ENCODE measurements around the gene C3orf80. TPM values are rescaled to one million over a fixed set of nuclear protein-coding genes. Genes with fewer than 3 reads are reported as not detected.
A peak's percentile ranks its signal among the peaks of the same experiment; 100 is the strongest.
"Not testable (repeated sequence)": the region's sequence is repeated elsewhere in the genome, so short reads cannot be mapped to it uniquely, and the experiment has no call there.

C3orf80 gene
- total RNA-seq (under 1 TPM in 3 of 5 donors, not detected in 2; 0.13 to 0.35 (median 0.33) TPM), total RNA-seq (0 to 1.4 (median 0.14) reads per million in 29 experiments)
- total RNA-seq (2013), result not detected

DNA sequence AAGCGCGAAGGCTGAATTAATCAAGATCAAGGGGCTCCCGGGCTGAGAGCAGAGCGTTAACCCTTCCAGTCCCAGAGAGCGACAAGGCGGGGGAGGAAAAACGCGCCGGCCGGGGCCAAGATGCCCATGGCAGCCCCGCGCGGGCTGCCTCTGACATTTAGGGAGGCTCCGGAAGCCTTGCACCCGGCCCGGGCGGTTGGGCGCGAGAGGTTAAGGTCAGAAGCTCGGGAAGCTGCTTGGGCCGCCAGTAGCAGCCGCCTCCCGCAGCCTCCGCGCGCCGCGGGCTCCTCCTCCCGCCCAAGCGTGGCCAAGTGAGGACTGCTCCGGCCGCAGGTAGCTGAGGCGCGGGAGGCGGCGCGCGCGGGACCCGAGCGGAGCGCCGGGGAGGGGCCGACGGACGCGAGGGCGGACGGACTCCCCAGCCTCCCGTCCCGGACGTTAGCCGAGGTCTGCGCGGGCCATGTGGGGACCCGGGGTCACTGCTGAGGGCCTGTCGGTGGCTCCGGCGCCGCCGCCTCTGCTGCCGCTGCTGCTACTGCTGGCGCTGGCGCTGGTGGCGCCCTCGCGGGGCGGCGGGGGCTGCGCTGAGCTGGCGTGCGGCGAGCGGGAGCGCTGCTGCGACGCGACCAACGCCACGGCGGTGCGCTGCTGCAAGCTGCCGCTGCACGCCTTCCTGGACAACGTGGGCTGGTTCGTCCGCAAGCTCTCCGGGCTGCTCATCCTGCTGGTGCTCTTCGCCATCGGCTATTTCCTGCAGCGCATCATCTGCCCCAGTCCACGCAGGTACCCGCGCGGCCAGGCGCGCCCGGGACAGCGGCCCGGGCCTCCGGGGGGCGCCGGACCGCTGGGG is at the start of gene C3orf80:
Gene C3orf80 (plus strand): TSS at position 247 of the 850 bp plus-strand sequence. CDS start 214 bp downstream, at position 461.
- ChIA-PET CTCF (interaction anchor here in 1 of 2 donors (0.6 kb wide), 1 partner anchor 1138 kb away, joined by 3 read pairs; no protein-coding TSS in a partner anchor), POLR2A (no interaction called here)
- H3K36me3 ChIP-seq (ENCODE audit: control insufficient read depth in 2 of 2, extremely low read depth in 1 of 2, insufficient read depth in 1 of 2, low read length in 1 of 2), result no peaks in the 10 kb centered on the region
- no peak within 1 kb of the TSS for H3K27ac ChIP-seq (ENCODE audit: low read length)
- WGBS (ENCODE audit: insufficient coverage), result under 1% methylated on average over 104 of the region's 104 CpGs
- Mint-ChIP-seq H3K4me3 (peak within 1 kb of the TSS; percentile 69 to 86 (median 77)), H3K27me3 (peaks cover 44 to 45% of the 10 kb centered on the region in 2 donors), H3K4me1 (peaks cover 14 to 21% (median 21%) of the 10 kb centered on the region in 3 donors), H3K36me3 (no peaks in the 10 kb centered on the region), H3K27ac (peak within 1 kb of the TSS in 1 of 2 donors; percentile 57), H3K9me3 (no peaks in the 10 kb centered on the region)
- H3K27me3 ChIP-seq (replicated peaks in 1 of 2; ENCODE audit: control insufficient read depth in 2 of 2, extremely low read depth in 1 of 2, insufficient read depth in 2 of 2, low read length in 1 of 2), result peaks cover 5 to 34% of the 10 kb centered on the region in 2 experiments
- ATAC-seq (replicated peaks in 1 of 4) (peak; percentile 82 to 89 (median 84)), DNase-seq (peak in 29 of 35 experiments; percentile 6 to 58 (median 22))
- peaks cover 4 to 21% of the 10 kb centered on the region in 2 experiments for H3K4me1 ChIP-seq (ENCODE audit: control insufficient read depth in 1 of 2, extremely low read depth in 1 of 2, insufficient read depth in 2 of 2, low read length in 2 of 2)
- peak within 1 kb of the TSS; percentile 34 to 83 for H3K4me3 ChIP-seq (ENCODE audit: control insufficient read depth in 1 of 2, extremely low read depth in 1 of 2, low read length in 1 of 2)
- H3K9me3 ChIP-seq, result no peaks in the 10 kb centered on the region

DNA sequence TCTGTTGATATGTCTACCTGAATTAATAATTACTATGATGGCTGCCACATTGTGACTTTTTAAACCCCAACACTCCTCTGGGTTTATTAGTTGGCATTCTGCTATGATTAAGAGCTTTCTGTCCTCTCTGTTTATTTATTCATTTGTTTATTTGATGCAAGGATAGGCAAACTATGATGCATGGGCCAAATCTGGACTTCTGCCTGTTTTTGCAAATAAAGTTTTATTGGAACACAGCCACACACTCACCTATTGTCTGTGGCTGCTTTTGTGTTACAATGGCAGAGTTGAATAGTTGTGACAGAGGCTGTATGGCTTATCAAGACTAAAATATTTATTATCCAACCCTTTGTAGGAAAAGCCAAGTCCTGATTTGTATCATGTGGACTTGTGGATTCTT is 48.3 kb upstream of the C3orf80 start:
- H3K27me3 Mint-ChIP-seq, result peaks cover 9 to 11% of the 10 kb centered on the region in 2 donors
- H3K27ac ChIP-seq (ENCODE audit: low read length), result no peak overlapping the region
- H3K4me1 ChIP-seq (ENCODE audit: control insufficient read depth in 1 of 2, extremely low read depth in 1 of 2, insufficient read depth in 2 of 2, low read length in 2 of 2), result no peaks in the 10 kb centered on the region
- no peaks in the 10 kb centered on the region for H3K36me3 Mint-ChIP-seq
- no peak overlapping the region for H3K4me3 ChIP-seq (ENCODE audit: control insufficient read depth in 1 of 2, extremely low read depth in 1 of 2, low read length in 1 of 2)
- ATAC-seq (replicated peaks in 1 of 4) (no peak), DNase-seq (no peak)
- H3K9me3 Mint-ChIP-seq, result no peaks in the 10 kb centered on the region
- peaks cover 0 to 2% of the 10 kb centered on the region in 2 experiments for H3K27me3 ChIP-seq (replicated peaks in 1 of 2; ENCODE audit: control insufficient read depth in 2 of 2, extremely low read depth in 1 of 2, insufficient read depth in 2 of 2, low read length in 1 of 2)
- no peak overlapping the region for H3K4me3 Mint-ChIP-seq
- CTCF ChIA-PET, result no interaction called here
- H3K36me3 ChIP-seq (ENCODE audit: control insufficient read depth in 2 of 2, extremely low read depth in 1 of 2, insufficient read depth in 1 of 2, low read length in 1 of 2), result no peaks in the 10 kb centered on the region
- no peaks in the 10 kb centered on the region for H3K9me3 ChIP-seq
- POLR2A ChIA-PET, result no interaction called here
- H3K4me1 Mint-ChIP-seq, result peaks cover 2 to 4% (median 4%) of the 10 kb centered on the region in 3 donors
- no peak overlapping the region for H3K27ac Mint-ChIP-seq

DNA sequence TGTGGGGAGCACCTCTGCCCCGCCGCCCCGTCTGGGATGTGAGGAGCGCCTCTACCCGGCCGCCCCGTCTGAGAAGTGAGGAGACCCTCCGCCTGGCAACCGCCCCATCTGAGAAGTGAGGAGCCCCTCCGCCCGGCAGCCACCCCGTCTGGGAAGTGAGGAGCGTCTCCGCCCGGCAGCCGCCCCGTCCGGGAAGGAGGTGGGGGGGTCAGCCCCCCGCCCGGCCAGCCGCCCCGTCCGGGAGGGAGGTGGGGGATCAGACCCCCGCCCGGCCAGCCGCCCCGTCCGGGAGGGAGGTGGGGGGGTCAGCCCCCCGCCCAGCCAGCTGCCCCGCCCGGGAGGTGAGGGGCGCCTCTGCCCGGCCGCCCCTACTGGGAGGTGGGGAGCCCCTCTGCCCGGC is 46.6 kb upstream of the C3orf80 start:
- H3K9me3 ChIP-seq; H3K36me3 ChIP-seq (ENCODE audit: control insufficient read depth in 2 of 2, extremely low read depth in 1 of 2, insufficient read depth in 1 of 2, low read length in 1 of 2); CTCF ChIA-PET; H3K4me3 ChIP-seq (ENCODE audit: control insufficient read depth in 1 of 2, extremely low read depth in 1 of 2, low read length in 1 of 2); POLR2A ChIA-PET; ATAC-seq (replicated peaks in 1 of 4); H3K4me3 Mint-ChIP-seq; H3K36me3 Mint-ChIP-seq; DNase-seq; H3K9me3 Mint-ChIP-seq; H3K4me1 Mint-ChIP-seq; H3K27ac Mint-ChIP-seq; H3K4me1 ChIP-seq (ENCODE audit: control insufficient read depth in 1 of 2, extremely low read depth in 1 of 2, insufficient read depth in 2 of 2, low read length in 2 of 2); H3K27me3 ChIP-seq (replicated peaks in 1 of 2; ENCODE audit: control insufficient read depth in 2 of 2, extremely low read depth in 1 of 2, insufficient read depth in 2 of 2, low read length in 1 of 2); H3K27ac ChIP-seq (ENCODE audit: low read length): not testable (repeated sequence)
- no CpG with 5 or more reads among the region's 35 CpGs for WGBS (ENCODE audit: insufficient coverage)
- peaks cover 9 to 11% of the 10 kb centered on the region in 2 donors for H3K27me3 Mint-ChIP-seq

DNA sequence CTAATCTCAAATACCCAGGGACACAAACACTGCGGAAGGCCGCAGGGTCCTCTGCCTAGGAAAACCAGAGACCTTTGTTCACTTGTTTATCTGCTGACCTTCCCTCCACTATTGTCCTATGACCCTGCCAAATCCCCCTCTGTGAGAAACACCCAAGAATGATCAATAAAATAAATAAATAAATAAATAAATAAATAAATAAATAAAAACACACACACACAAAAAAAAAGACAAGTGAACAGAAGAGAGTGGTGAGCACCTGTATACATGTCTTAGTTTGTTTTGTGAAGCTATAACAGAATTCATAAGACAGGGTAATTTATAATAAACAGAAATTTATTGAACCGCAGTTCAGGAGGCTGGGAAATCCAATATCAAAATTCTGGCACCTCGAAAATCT is 45.8 kb upstream of the C3orf80 start:
- DNase-seq; H3K27ac Mint-ChIP-seq; H3K27me3 ChIP-seq (replicated peaks in 1 of 2; ENCODE audit: control insufficient read depth in 2 of 2, extremely low read depth in 1 of 2, insufficient read depth in 2 of 2, low read length in 1 of 2); H3K9me3 Mint-ChIP-seq; CTCF ChIA-PET; H3K4me1 ChIP-seq (ENCODE audit: control insufficient read depth in 1 of 2, extremely low read depth in 1 of 2, insufficient read depth in 2 of 2, low read length in 2 of 2); H3K36me3 Mint-ChIP-seq; H3K4me3 Mint-ChIP-seq; H3K4me3 ChIP-seq (ENCODE audit: control insufficient read depth in 1 of 2, extremely low read depth in 1 of 2, low read length in 1 of 2); POLR2A ChIA-PET; H3K36me3 ChIP-seq (ENCODE audit: control insufficient read depth in 2 of 2, extremely low read depth in 1 of 2, insufficient read depth in 1 of 2, low read length in 1 of 2); H3K27ac ChIP-seq (ENCODE audit: low read length); ATAC-seq (replicated peaks in 1 of 4); H3K9me3 ChIP-seq; H3K4me1 Mint-ChIP-seq: not testable (repeated sequence)
- peaks cover 9 to 11% of the 10 kb centered on the region in 2 donors for H3K27me3 Mint-ChIP-seq
- WGBS (ENCODE audit: insufficient coverage), result no CpG with 5 or more reads among the region's 4 CpGs

DNA sequence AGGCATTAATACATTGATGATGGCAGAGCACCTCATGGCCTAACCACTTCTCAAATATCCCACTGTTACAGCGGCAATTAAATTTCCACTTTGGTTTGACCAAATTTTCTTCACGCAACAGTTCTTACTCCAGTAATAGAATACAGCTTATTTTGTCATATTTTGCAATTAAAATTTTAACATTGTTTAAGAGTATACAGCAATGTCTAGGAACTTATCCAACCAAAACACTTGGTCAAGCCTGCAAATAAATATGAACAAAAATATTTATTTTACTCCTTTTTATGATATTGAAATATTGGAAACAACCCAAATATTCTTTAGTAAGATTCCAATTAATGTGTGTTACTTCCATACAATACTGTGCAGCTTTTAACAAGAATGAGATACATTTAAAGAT is 45.3 kb upstream of the C3orf80 start:
- no CpG with 5 or more reads among the region's 2 CpGs for WGBS (ENCODE audit: insufficient coverage)
- no peaks in the 10 kb centered on the region for H3K36me3 Mint-ChIP-seq
- no peaks in the 10 kb centered on the region for H3K9me3 Mint-ChIP-seq
- no peaks in the 10 kb centered on the region for H3K36me3 ChIP-seq (ENCODE audit: control insufficient read depth in 2 of 2, extremely low read depth in 1 of 2, insufficient read depth in 1 of 2, low read length in 1 of 2)
- no peak overlapping the region for H3K27ac Mint-ChIP-seq
- no peaks in the 10 kb centered on the region for H3K4me1 ChIP-seq (ENCODE audit: control insufficient read depth in 1 of 2, extremely low read depth in 1 of 2, insufficient read depth in 2 of 2, low read length in 2 of 2)
- no peak overlapping the region for H3K27ac ChIP-seq (ENCODE audit: low read length)
- no peak overlapping the region for H3K4me3 ChIP-seq (ENCODE audit: control insufficient read depth in 1 of 2, extremely low read depth in 1 of 2, low read length in 1 of 2)
- H3K27me3 Mint-ChIP-seq, result peaks cover 13% of the 10 kb centered on the region in 2 donors
- ChIA-PET CTCF (no interaction called here), POLR2A (no interaction called here)
- no peaks in the 10 kb centered on the region for H3K9me3 ChIP-seq
- peaks cover 0 to 2% of the 10 kb centered on the region in 2 experiments for H3K27me3 ChIP-seq (replicated peaks in 1 of 2; ENCODE audit: control insufficient read depth in 2 of 2, extremely low read depth in 1 of 2, insufficient read depth in 2 of 2, low read length in 1 of 2)
- no peak for ATAC-seq (replicated peaks in 1 of 4)
- DNase-seq, result no peak
- H3K4me1 Mint-ChIP-seq, result no peaks in the 10 kb centered on the region
- H3K4me3 Mint-ChIP-seq, result no peak overlapping the region

DNA sequence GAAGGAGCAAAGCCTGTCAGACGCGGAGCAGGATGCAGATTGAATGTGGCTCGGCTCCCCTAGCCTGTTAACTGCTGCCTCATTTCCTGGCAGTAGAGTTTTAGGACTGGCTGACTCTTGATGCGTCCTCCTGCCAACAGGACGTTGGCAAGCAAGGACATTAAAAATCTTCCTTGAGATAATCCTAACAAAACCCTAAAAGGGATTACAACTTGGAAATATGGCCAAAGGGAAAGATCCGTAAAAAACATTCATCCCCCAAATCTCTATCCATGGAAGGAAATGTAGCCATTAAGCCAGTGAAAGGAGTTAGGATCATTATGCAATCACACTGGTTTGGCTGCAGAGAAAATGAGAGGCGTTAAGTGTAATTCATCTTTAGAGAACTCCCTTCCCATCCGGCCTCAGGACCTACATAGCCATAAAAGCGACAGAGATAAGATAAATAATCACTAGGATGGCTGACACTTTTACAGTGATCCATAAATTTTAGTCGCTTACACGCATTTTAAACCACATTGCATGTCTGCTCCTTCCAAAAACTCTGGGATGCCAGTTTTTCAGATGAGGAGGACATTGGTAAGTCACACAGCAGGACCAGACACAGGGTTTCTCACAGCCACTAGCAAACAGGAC is 44.5 kb upstream of the C3orf80 start:
- H3K4me1 Mint-ChIP-seq, result no peaks in the 10 kb centered on the region
- no peak for ATAC-seq (replicated peaks in 1 of 4)

More for the DNA sequence above, 44.5 kb upstream of the C3orf80 start:
- Mint-ChIP-seq H3K27ac (no peak overlapping the region), H3K4me3 (no peak overlapping the region), H3K27me3 (peaks cover 13 to 14% of the 10 kb centered on the region in 2 donors), H3K9me3 (no peaks in the 10 kb centered on the region), H3K36me3 (no peaks in the 10 kb centered on the region)
- Histone ChIP-seq H3K36me3 (ENCODE audit: control insufficient read depth in 2 of 2, extremely low read depth in 1 of 2, insufficient read depth in 1 of 2, low read length in 1 of 2) (no peaks in the 10 kb centered on the region), H3K9me3 (no peaks in the 10 kb centered on the region), H3K4me3 (ENCODE audit: control insufficient read depth in 1 of 2, extremely low read depth in 1 of 2, low read length in 1 of 2) (no peak overlapping the region), H3K27me3 (replicated peaks in 1 of 2; ENCODE audit: control insufficient read depth in 2 of 2, extremely low read depth in 1 of 2, insufficient read depth in 2 of 2, low read length in 1 of 2) (peaks cover 0 to 2% of the 10 kb centered on the region in 2 experiments), H3K4me1 (ENCODE audit: control insufficient read depth in 1 of 2, extremely low read depth in 1 of 2, insufficient read depth in 2 of 2, low read length in 2 of 2) (no peaks in the 10 kb centered on the region), H3K27ac (ENCODE audit: low read length) (no peak overlapping the region)
- ChIA-PET POLR2A (no interaction called here), CTCF (no interaction called here)
- DNase-seq, result no peak
- 48% methylated on average over 6 of the region's 11 CpGs for WGBS (ENCODE audit: insufficient coverage)

Data from T-cell (primary cell).